Peyer's patch (tissue), 4 donors: Measurements from ENCODE around the gene TMEM119. TPM values are rescaled to one million over a fixed set of nuclear protein-coding genes. Genes with fewer than 3 reads are reported as not detected.

ENCODE experiments used
- DNase-seq, 3 donors: peaks; one replicate each; pipeline ENCODE4 v3.0.0-alpha.2; 2017 to 2019
- H3K27ac ChIP-seq, 4 donors: fragments of 200-600 bp; sonication (generic); one replicate each; pipeline ENCODE4 v1.5.1; 2016 to 2019
- H3K27me3 ChIP-seq, 2 donors: fragments of 200-600 bp; sonication (generic); one replicate each; pipeline ENCODE4 v1.5.1; 2019
- H3K36me3 ChIP-seq, 3 donors: fragments of 200-600 bp; sonication (generic); one replicate each; pipeline ENCODE4 v1.5.1; 2016 to 2019
- H3K4me1 ChIP-seq, 4 donors: fragments of 200-600 bp; sonication (generic); one replicate each; pipeline ENCODE4 v1.5.1; 2016 to 2019
- H3K4me3 ChIP-seq, 4 donors: fragments of 200-600 bp; sonication (generic); 1 replicate in 3 of 4; 2 replicates in 1 of 4; pipeline ENCODE4 v1.5.1; 2016 to 2019; ENCODE audit warnings: mild to moderate bottlenecking in 1 of 4
- H3K9me3 ChIP-seq, 4 donors: fragments of 200-600 bp; sonication (generic); one replicate each; pipeline ENCODE4 v1.5.1; 2016 to 2019; ENCODE audit warnings: mild to moderate bottlenecking in 1 of 4
- CTCF ChIP-seq, 6 experiments: fragments of 450-650 bp in 4 of 6; fragments of 200-600 bp in 2 of 6; sonication (generic) in 1 of 6; IDR thresholded peaks; one replicate each; pipeline ENCODE4 v1.5.1; 2017 to 2019; ENCODE audit warnings: antibody characterized with exemption in 6 of 6, mild to moderate bottlenecking in 3 of 6, moderate library complexity in 1 of 6
- POLR2A ChIP-seq, 2 donors: fragments of 450-650 bp; IDR thresholded peaks; one replicate each; pipeline ENCODE4 v1.5.1; 2017; ENCODE audit warnings: antibody characterized with exemption in 2 of 2, mild to moderate bottlenecking in 2 of 2, moderate library complexity in 2 of 2
- total RNA-seq, 4 donors: library from RNA; depleted of rRNA; stranded (reverse); fragments of >200 nt; gene quantifications; one replicate each; pipeline ENCODE4 v1.1.0, GENCODE V29; 2016

Gene TMEM119
- total RNA-seq, 4 donors from 2014 or later = 1.8 to 17.3 (median 3.4) TPM

DNA sequence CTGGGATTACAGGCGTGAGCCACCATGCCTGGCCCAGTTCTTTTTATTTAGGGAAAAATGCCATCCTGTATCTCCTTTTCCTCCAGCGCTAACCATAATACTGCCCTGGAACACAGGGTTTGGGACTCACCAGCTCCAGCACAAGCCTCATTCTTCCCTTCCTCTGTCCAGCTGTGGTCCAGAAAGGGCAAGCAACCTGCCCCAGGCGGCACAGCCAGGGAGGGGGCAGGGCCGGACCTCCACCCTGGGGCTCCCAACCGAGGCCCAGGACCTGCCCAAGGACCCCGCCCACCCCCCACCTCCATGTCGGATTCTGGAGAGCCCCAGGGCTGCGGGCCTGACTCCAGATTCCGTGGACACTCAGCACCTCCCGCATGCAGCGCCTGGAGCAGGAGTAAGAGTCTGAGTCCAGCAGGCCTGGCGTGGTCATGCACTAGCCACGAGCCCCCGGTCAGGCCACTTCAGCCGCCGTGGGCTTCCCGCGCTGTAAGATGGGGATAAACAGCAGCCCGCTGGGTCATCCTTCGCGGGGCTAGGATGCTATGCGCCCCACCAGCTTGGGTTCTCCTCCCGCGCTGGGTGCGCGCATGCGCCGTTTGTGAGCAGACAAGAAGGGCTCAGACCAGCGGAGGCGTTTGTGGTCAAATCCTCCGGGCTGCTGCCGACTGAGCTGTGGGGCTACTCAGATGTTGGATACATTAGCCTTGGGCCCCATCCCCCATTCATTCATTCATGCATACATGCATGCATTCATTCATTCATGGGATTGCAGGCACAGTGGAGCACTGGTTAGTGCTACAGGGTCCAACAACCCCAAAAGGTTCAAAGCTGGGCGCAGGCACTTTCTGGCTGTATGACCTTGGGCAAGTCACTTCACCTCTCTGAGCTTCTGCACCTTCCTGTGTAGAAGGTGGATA is 16.3 kb downstream of the TMEM119 start:
- TF ChIP-seq POLR2A (IDR thresholded peaks at IDR 0.05) (no peak), CTCF (IDR thresholded peaks at IDR 0.05) (no peak)
- no peaks in the 10 kb centered on the region for H3K27me3 ChIP-seq
- no peak overlapping the region for H3K27ac ChIP-seq
- no peak overlapping the region for H3K4me3 ChIP-seq
- no peaks in the 10 kb centered on the region for H3K4me1 ChIP-seq
- peak in 1 of 3 donors; percentile 31 for DNase-seq
- H3K9me3 ChIP-seq = no peaks in the 10 kb centered on the region
- H3K36me3 ChIP-seq = no peaks in the 10 kb centered on the region

DNA sequence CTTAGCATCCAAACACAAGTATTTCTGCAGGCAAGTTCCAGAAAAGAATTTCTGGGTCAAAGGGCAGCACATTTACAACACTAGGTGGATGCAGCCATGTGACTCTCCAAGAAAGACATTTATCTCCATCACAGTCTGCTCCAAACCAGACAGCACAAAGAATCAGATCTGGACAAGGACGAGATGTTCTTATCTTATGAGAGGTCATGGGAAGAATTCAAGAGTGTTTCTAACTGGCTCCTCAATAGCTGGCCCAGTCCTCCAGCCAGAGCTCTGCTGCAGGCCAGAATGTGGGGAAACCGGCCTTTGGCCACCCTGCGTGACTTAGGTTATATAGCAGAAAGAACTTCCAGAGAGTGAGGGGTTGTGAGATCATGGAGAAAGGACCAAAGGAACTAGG is 17.4 kb downstream of the TMEM119 start:
- Histone ChIP-seq H3K4me1 (no peaks in the 10 kb centered on the region), H3K27me3 (no peaks in the 10 kb centered on the region), H3K9me3 (no peaks in the 10 kb centered on the region), H3K36me3 (no peaks in the 10 kb centered on the region), H3K27ac (peak overlapping the region in 1 of 4 donors; percentile 17), H3K4me3 (no peak overlapping the region)
- no peak for TF ChIP-seq CTCF (IDR thresholded peaks at IDR 0.05)
- TF ChIP-seq POLR2A (IDR thresholded peaks at IDR 0.05) = no peak
- peak in 1 of 3 donors; percentile 36 for DNase-seq

DNA sequence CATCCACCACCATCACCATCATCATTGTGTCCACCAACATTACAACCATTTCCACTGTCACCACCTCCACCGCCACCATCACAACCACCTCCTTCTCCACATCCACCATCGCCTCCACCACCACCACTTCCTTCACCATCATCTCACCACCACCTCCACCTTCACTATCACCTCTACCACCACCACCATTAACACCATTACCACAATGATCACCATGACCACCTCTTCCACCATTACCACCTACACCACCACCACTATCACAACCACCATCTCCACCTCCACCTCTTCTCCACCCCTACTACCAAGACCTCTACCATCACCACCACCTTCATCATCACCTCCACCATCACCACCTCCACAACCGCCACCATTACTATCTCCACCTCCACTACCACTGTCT is 19.1 kb downstream of the TMEM119 start:
- Histone ChIP-seq H3K4me3 (no peak overlapping the region), H3K27ac (no peak overlapping the region), H3K4me1 (no peaks in the 10 kb centered on the region), H3K9me3 (no peaks in the 10 kb centered on the region), H3K27me3 (no peaks in the 10 kb centered on the region), H3K36me3 (no peaks in the 10 kb centered on the region)
- DNase-seq = peak in 1 of 3 donors; percentile 24
- no peak for TF ChIP-seq POLR2A (IDR thresholded peaks at IDR 0.05)
- no peak for TF ChIP-seq CTCF (IDR thresholded peaks at IDR 0.05)

- no peak overlapping the region for H3K4me3 ChIP-seq
- no peaks in the 10 kb centered on the region for H3K4me1 ChIP-seq
Measured at GRCh38 chr12:108578264-108578663, 19.6 kb downstream of the TMEM119 start.

DNA sequence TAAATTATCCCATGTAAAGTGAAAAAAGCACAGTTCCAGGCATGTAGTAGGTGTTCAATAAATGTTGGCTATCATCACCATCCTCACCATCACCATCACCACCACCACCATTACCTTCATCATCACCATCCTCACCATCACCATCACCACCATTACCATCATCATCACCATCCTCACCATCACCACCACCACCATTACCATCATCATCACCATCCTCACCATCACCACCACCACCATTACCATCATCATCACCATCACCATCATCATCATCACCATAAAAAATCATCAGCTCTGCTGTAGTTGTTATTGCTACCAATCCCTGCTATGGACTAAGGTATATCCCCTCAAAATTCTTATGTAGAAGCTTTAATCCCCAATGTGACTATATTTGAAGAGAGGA is 20.4 kb downstream of the TMEM119 start:
- H3K9me3 ChIP-seq = no peaks in the 10 kb centered on the region
- no peaks in the 10 kb centered on the region for H3K27me3 ChIP-seq
- H3K36me3 ChIP-seq = no peaks in the 10 kb centered on the region
- no peak overlapping the region for H3K27ac ChIP-seq
- no peak for DNase-seq
- H3K4me1 ChIP-seq = no peaks in the 10 kb centered on the region
- H3K4me3 ChIP-seq = no peak overlapping the region
- TF ChIP-seq POLR2A (IDR thresholded peaks at IDR 0.05) = no peak
- no peak for TF ChIP-seq CTCF (IDR thresholded peaks at IDR 0.05)

More at GRCh38 chr12:108578264-108578663, 19.6 kb downstream of the TMEM119 start:
- Histone ChIP-seq H3K9me3 (no peaks in the 10 kb centered on the region), H3K27me3 (no peaks in the 10 kb centered on the region), H3K36me3 (no peaks in the 10 kb centered on the region), H3K27ac (no peak overlapping the region)
- no peak for TF ChIP-seq POLR2A (IDR thresholded peaks at IDR 0.05)
- TF ChIP-seq CTCF (IDR thresholded peaks at IDR 0.05) = no peak
- DNase-seq = no peak
